Vagina (tissue), 2 donors: Measurements from ENCODE around the gene GNAL. TPM values are rescaled to one million over a fixed set of nuclear protein-coding genes. Genes with fewer than 3 reads are reported as not detected.
A peak's percentile ranks its signal among the peaks of the same experiment; 100 is the strongest.

Experiments
- DNase-seq, 2 donors: peaks; one replicate each; pipeline ENCODE4 v3.0.0-alpha.2; 2017; ENCODE audit errors: extremely low spot score in 2 of 2
- H3K27ac ChIP-seq: fragments of 200-600 bp; sonication (generic); one replicate; pipeline ENCODE4 v1.5.1; 2019
- H3K27me3 ChIP-seq: fragments of 200-600 bp; sonication (generic); one replicate; pipeline ENCODE4 v1.5.1; 2019
- H3K36me3 ChIP-seq, 2 donors: fragments of 200-600 bp; sonication (generic); one replicate each; pipeline ENCODE4 v1.5.1; 2017 to 2019
- H3K4me1 ChIP-seq: fragments of 200-600 bp; sonication (generic); one replicate; pipeline ENCODE4 v1.5.1; 2019
- H3K4me3 ChIP-seq, 2 donors: fragments of 200-600 bp; sonication (generic); 1 replicate in 1 of 2; 2 replicates in 1 of 2; pipeline ENCODE4 v1.5.1; 2016 to 2019
- H3K9me3 ChIP-seq: fragments of 200-600 bp; sonication (generic); one replicate; pipeline ENCODE4 v1.5.1; 2019
- CTCF ChIP-seq, 3 experiments: fragments of 450-650 bp in 2 of 3; fragments of 200-600 bp in 1 of 3; sonication (generic) in 1 of 3; IDR thresholded peaks; one replicate each; pipeline ENCODE4 v1.5.1; 2017 to 2019; ENCODE audit warnings: antibody characterized with exemption in 3 of 3, mild to moderate bottlenecking in 2 of 3, moderate library complexity in 2 of 3
- POLR2A ChIP-seq, 2 donors: fragments of 450-650 bp; IDR thresholded peaks; one replicate each; pipeline ENCODE4 v1.6.1; 2017; ENCODE audit warnings: antibody characterized with exemption in 2 of 2, mild to moderate bottlenecking in 2 of 2, moderate library complexity in 2 of 2
- POLR2AphosphoS5 ChIP-seq, 2 donors: sonication (generic); formaldehyde crosslinking; IDR thresholded peaks; one replicate each; pipeline ENCODE4 v1.9.0; 2017; ENCODE audit warnings: antibody characterized with exemption in 2 of 2, mild to moderate bottlenecking in 2 of 2, low read depth in 1 of 2; ENCODE audit not compliant: insufficient read depth in 1 of 2
- intact Hi-C: fragments of 100-400 bp; cut with DNase I; formaldehyde crosslinking; loops from one replicate; pipeline ENCODE4 v1.15.1; 2023
- total RNA-seq: library from RNA; depleted of rRNA; stranded (reverse); fragments of >200 nt; gene quantifications from one replicate; pipeline ENCODE4 v1.2.3, GENCODE V29; 2016

Gene GNAL
- total RNA-seq, 1 donor from 2014 or later: 23.3 TPM

GRCh38 chr18:11719050-11719449 lies 30.0 kb downstream of the GNAL start:
- no peak for DNase-seq
- TF ChIP-seq POLR2AphosphoS5 (IDR thresholded peaks at IDR 0.05; ENCODE audit: insufficient read depth in 1 of 2, low read depth in 1 of 2): no peak
- no peak for TF ChIP-seq CTCF (IDR thresholded peaks at IDR 0.05)
- TF ChIP-seq POLR2A (IDR thresholded peaks at IDR 0.05): no peak
- Histone ChIP-seq H3K9me3 (no peaks in the 10 kb centered on the region), H3K4me3 (no peak overlapping the region), H3K27me3 (no peaks in the 10 kb centered on the region), H3K27ac (no peak overlapping the region), H3K36me3 (no peaks in the 10 kb centered on the region), H3K4me1 (no peaks in the 10 kb centered on the region)
- intact Hi-C loops: no loop called here

GRCh38 chr18:11719621-11720020 lies 30.6 kb downstream of the GNAL start:
- H3K27ac ChIP-seq: no peak overlapping the region
- intact Hi-C loops: no loop called here

GRCh38 chr18:11721720-11722119 lies 32.7 kb downstream of the GNAL start:
- no peak overlapping the region for H3K27ac ChIP-seq
- H3K36me3 ChIP-seq: no peaks in the 10 kb centered on the region
- intact Hi-C loops: no loop called here
- H3K4me1 ChIP-seq: no peaks in the 10 kb centered on the region
- no peak for TF ChIP-seq POLR2A (IDR thresholded peaks at IDR 0.05)
- no peak for TF ChIP-seq POLR2AphosphoS5 (IDR thresholded peaks at IDR 0.05; ENCODE audit: insufficient read depth in 1 of 2, low read depth in 1 of 2)
- no peak for TF ChIP-seq CTCF (IDR thresholded peaks at IDR 0.05)
- no peaks in the 10 kb centered on the region for H3K27me3 ChIP-seq
- H3K9me3 ChIP-seq: no peaks in the 10 kb centered on the region
- peak; percentile 34 to 52 for DNase-seq
- H3K4me3 ChIP-seq: no peak overlapping the region

More at GRCh38 chr18:11719621-11720020, 30.6 kb downstream of the GNAL start:
- H3K4me3 ChIP-seq: no peak overlapping the region
- TF ChIP-seq POLR2A (IDR thresholded peaks at IDR 0.05) (no peak), CTCF (IDR thresholded peaks at IDR 0.05) (no peak), POLR2AphosphoS5 (IDR thresholded peaks at IDR 0.05; ENCODE audit: insufficient read depth in 1 of 2, low read depth in 1 of 2) (no peak)
- H3K4me1 ChIP-seq: no peaks in the 10 kb centered on the region
- DNase-seq: peak in 1 of 2 donors; percentile 67
- H3K9me3 ChIP-seq: no peaks in the 10 kb centered on the region
- no peaks in the 10 kb centered on the region for H3K27me3 ChIP-seq
- H3K36me3 ChIP-seq: no peaks in the 10 kb centered on the region

- Histone ChIP-seq H3K27me3 (no peaks in the 10 kb centered on the region), H3K4me3 (no peak overlapping the region), H3K9me3 (no peaks in the 10 kb centered on the region), H3K4me1 (no peaks in the 10 kb centered on the region), H3K36me3 (no peaks in the 10 kb centered on the region), H3K27ac (no peak overlapping the region)
- TF ChIP-seq CTCF (IDR thresholded peaks at IDR 0.05) (no peak), POLR2AphosphoS5 (IDR thresholded peaks at IDR 0.05; ENCODE audit: insufficient read depth in 1 of 2, low read depth in 1 of 2) (no peak), POLR2A (IDR thresholded peaks at IDR 0.05) (no peak)
- no peak for DNase-seq
- intact Hi-C loops: no loop called here
Measured at GRCh38 chr18:11724781-11725180, 35.7 kb downstream of the GNAL start.

- intact Hi-C loops: no loop called here
- Histone ChIP-seq H3K9me3 (no peaks in the 10 kb centered on the region), H3K36me3 (no peaks in the 10 kb centered on the region), H3K4me3 (no peak overlapping the region), H3K27ac (no peak overlapping the region), H3K4me1 (no peaks in the 10 kb centered on the region), H3K27me3 (no peaks in the 10 kb centered on the region)
- peak in 1 of 2 donors; percentile 4 for DNase-seq
- TF ChIP-seq POLR2A (IDR thresholded peaks at IDR 0.05): no peak
- no peak for TF ChIP-seq CTCF (IDR thresholded peaks at IDR 0.05)
- no peak for TF ChIP-seq POLR2AphosphoS5 (IDR thresholded peaks at IDR 0.05; ENCODE audit: insufficient read depth in 1 of 2, low read depth in 1 of 2)
Measured at GRCh38 chr18:11726556-11726955, 37.5 kb downstream of the GNAL start.
